ENCODE results near the gene HMCN1.

HMCN1 gene

DNA sequence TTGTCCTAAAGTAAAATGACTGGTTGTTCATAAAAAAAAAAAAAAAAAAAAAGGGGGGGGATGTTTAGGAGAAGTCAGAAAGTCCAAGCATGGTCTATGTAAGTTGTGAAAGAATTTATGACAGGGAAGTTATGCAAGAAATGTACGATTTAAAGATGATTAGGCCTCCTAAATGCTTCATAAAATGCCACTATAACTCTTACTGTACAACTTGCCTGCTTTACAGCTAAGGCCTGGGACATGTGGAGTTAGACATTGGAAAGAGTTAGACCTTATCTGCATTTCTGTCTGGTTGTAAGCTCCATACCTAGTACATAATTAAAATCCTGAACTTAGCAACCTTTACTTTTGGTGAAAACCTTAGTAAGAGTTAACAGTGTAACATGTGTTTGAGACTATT, 490.9 kb downstream of the HMCN1 start:
- no peak overlapping the region for H3K4me3 ChIP-seq (ENCODE audit: low read depth, low read length)
- peak; percentile 13 for DNase-seq (ENCODE audit: low read depth)
- TF ChIP-seq MYC (IDR thresholded peaks at IDR 0.05; ENCODE audit: low read depth, low read length), result no peak
- TF ChIP-seq POLR2A (IDR thresholded peaks at IDR 0.05; ENCODE audit: extremely low read depth, insufficient read length), result no peak
- TF ChIP-seq, protein P1, sequence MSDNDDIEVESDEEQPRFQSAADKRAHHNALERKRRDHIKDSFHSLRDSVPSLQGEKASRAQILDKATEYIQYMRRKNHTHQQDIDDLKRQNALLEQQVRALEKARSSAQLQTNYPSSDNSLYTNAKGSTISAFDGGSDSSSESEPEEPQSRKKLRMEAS (IDR thresholded peaks at IDR 0.05; ENCODE audit: low read depth, low read length), result no peak
- TF ChIP-seq CTCF (IDR thresholded peaks at IDR 0.05; ENCODE audit: low read depth, low read length), result no peak

GRCh38 chr1:186228749-186229148, 494.6 kb downstream of the HMCN1 start:
- no peak for TF ChIP-seq MYC (IDR thresholded peaks at IDR 0.05; ENCODE audit: low read depth, low read length)
- TF ChIP-seq, protein P1 (IDR thresholded peaks at IDR 0.05; ENCODE audit: low read depth, low read length), result no peak
- TF ChIP-seq CTCF (IDR thresholded peaks at IDR 0.05; ENCODE audit: low read depth, low read length), result no peak
- TF ChIP-seq POLR2A (IDR thresholded peaks at IDR 0.05; ENCODE audit: extremely low read depth, insufficient read length), result no peak
- DNase-seq (ENCODE audit: low read depth), result no peak
- H3K4me3 ChIP-seq (ENCODE audit: low read depth, low read length), result no peak overlapping the region

- DNase-seq (ENCODE audit: low read depth), result no peak
- TF ChIP-seq CTCF (IDR thresholded peaks at IDR 0.05; ENCODE audit: low read depth, low read length), result no peak
- TF ChIP-seq POLR2A (IDR thresholded peaks at IDR 0.05; ENCODE audit: extremely low read depth, insufficient read length), result no peak
- TF ChIP-seq MYC (IDR thresholded peaks at IDR 0.05; ENCODE audit: low read depth, low read length), result no peak
- TF ChIP-seq, protein P1 (IDR thresholded peaks at IDR 0.05; ENCODE audit: low read depth, low read length), result no peak
- H3K4me3 ChIP-seq (ENCODE audit: low read depth, low read length), result no peak overlapping the region
Measured at GRCh38 chr1:186231861-186232436, 497.8 kb downstream of the HMCN1 start.

GRCh38 chr1:186234976-186235686, 500.9 kb downstream of the HMCN1 start:
- no peak for DNase-seq (ENCODE audit: low read depth)
- no peak overlapping the region for H3K4me3 ChIP-seq (ENCODE audit: low read depth, low read length)
- TF ChIP-seq, protein P1 (IDR thresholded peaks at IDR 0.05; ENCODE audit: low read depth, low read length), result no peak
- TF ChIP-seq CTCF (IDR thresholded peaks at IDR 0.05; ENCODE audit: low read depth, low read length) (no peak), POLR2A (IDR thresholded peaks at IDR 0.05; ENCODE audit: extremely low read depth, insufficient read length) (no peak), MYC (IDR thresholded peaks at IDR 0.05; ENCODE audit: low read depth, low read length) (no peak)

DNA sequence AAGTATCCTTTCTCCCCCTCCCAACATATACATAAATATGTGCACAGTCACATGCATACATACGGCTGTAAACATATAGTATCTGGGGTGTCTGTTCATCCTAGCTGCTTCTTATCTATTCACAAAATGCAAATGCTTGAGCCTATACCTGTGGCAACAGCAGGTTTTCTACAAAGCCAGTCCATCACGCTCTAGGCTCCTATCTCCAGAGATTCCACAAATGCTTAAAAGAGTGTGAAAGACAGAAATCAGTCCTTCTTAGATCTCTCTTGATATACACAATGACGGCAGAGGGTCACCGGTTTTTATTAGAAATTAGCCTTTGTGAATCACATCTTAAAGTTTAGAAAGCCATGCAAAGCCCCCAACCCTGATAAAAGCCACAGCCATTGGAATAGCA, 501.5 kb downstream of the HMCN1 start:
- no peak overlapping the region for H3K4me3 ChIP-seq (ENCODE audit: low read depth, low read length)
- no peak for DNase-seq (ENCODE audit: low read depth)
- TF ChIP-seq, protein P1 (IDR thresholded peaks at IDR 0.05; ENCODE audit: low read depth, low read length), result no peak
- TF ChIP-seq MYC (IDR thresholded peaks at IDR 0.05; ENCODE audit: low read depth, low read length) (no peak), CTCF (IDR thresholded peaks at IDR 0.05; ENCODE audit: low read depth, low read length) (no peak)
